PFSK-1 (cell line): ENCODE measurements around the gene TMPRSS4.

Experiments
- FOXP2 ChIP-seq: optimal IDR thresholded peaks from 2 replicates; pipeline ENCODE3; 2011; ENCODE audit warnings: borderline replicate concordance, control low read depth, inconsistent platforms; ENCODE audit not compliant: insufficient read depth; ENCODE audit errors: extremely low read length, extremely low read depth
- REST ChIP-seq, 2 experiments: IDR thresholded peaks; 2 replicates each; pipeline versions ENCODE4 v1.6.1 to v1.8.0; 2011 to 2012; ENCODE audit warnings: low read depth in 2 of 2, low read length in 2 of 2, control low read depth in 1 of 2, inconsistent platforms in 1 of 2, mild to moderate bottlenecking in 1 of 2, moderate library complexity in 1 of 2; ENCODE audit not compliant: insufficient read depth in 1 of 2
- SIN3A ChIP-seq: IDR thresholded peaks from 2 replicates; pipeline ENCODE4 v1.6.1; 2012; ENCODE audit warnings: mild to moderate bottlenecking, low read length, moderate library complexity, borderline replicate concordance; ENCODE audit not compliant: insufficient read depth
- TAF1 ChIP-seq: IDR thresholded peaks from 2 replicates; pipeline ENCODE4 v1.6.1; 2012; ENCODE audit warnings: low read length, control low read depth, borderline replicate concordance; ENCODE audit not compliant: insufficient read depth

DNA sequence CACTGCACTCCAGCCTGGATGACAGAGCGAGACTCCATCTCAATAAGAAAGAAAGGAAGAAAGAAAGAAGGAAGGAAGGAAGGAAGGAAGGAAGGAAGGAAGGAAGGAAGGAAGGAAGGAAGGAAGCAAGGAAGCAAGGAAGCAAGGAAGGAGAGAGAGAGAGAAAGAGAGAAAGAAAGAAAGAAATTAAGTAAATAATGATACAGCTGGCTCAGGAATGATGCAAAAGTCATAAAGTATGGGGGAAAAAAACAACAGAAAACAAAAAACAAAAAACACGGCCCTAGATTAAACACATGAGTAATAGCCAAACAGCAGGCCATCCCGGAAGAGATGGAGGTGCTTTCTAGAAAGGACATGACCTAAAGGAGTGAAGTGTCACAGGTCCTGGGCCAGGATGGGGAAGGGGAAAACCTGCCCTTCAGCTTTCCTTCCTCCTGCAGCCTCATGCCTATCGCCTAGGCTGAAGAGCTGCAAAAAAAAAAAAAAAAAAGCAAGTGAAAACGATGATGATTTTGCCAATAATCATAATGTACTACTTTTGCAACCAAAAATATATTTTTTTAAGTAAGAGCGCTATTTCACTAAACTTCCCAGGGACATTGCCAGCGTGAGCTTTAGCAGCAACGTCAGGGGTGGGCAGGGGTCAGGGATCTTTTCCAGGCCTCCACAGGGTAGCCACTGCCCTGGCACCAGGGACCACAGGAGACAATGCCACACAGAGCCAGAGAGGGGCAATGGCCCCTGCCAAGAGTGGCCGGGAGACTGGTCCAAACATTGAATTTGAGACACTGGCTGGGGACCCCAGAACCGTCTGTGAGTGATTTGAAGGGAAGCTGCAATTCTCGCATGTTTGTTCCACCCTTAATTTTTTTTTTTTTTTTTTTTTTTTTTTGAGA is 28.2 kb upstream of the TMPRSS4 start:
- TF ChIP-seq REST (IDR thresholded peaks at IDR 0.05; ENCODE audit: insufficient read depth in 1 of 2, low read depth in 2 of 2, low read length in 2 of 2) (no peak), FOXP2 (no peak), TAF1 (no peak), SIN3A (no peak)
